DOHH2 (cell line): Measurements from ENCODE around the gene AAGAB.

Experiments used
- CTCF ChIP-seq: fragments of 200-600 bp; sonication (generic); IDR thresholded peaks from one replicate; pipeline ENCODE4 v1.5.1; 2014; ENCODE audit warnings: antibody characterized with exemption, mild to moderate bottlenecking, low read depth, low read length; ENCODE audit not compliant: poor library complexity, severe bottlenecking
- EZH2phosphoT487 ChIP-seq: fragments of 200-600 bp; sonication (generic); IDR thresholded peaks from 2 replicates; pipeline ENCODE4 v1.6.1; 2017; ENCODE audit warnings: borderline replicate concordance, mild to moderate bottlenecking, antibody characterized with exemption, low read length, moderate library complexity, mixed read lengths

GRCh38 chr15:67193223-67193990 lies 61.1 kb downstream of the AAGAB start:
- no peak for TF ChIP-seq CTCF
- no peak for TF ChIP-seq EZH2phosphoT487
